ENCODE data around the gene TICRR.

Gene TICRR

DNA sequence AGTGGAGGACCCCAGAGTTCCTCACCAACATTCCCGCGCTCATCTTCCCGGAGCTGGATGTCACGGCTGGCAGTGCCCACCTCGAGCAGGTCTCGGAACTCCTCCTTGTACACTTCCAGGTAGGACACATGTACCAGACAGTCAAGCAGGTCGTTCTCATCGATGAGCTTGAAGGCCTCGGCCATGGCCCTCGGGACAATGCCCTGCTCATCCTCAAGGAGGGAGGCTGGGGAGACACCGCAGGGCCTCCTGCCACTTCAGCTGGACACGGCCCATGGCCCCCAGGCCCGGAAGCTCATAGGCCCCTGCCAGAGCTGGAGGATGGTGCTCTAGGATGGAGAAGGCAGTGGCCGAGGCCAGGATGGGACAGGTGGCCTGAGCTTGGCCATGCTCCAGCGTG, 74.4 kb downstream of the TICRR start:
- no peak overlapping the region for H3K4me3 ChIP-seq (ENCODE audit: low read depth, low read length)
- in situ Hi-C loops (cut with HindIII; ENCODE audit: low sequenced_read_pairs) = no loop called here
- no peak for DNase-seq (ENCODE audit: low read depth)
- TF ChIP-seq, protein P1, sequence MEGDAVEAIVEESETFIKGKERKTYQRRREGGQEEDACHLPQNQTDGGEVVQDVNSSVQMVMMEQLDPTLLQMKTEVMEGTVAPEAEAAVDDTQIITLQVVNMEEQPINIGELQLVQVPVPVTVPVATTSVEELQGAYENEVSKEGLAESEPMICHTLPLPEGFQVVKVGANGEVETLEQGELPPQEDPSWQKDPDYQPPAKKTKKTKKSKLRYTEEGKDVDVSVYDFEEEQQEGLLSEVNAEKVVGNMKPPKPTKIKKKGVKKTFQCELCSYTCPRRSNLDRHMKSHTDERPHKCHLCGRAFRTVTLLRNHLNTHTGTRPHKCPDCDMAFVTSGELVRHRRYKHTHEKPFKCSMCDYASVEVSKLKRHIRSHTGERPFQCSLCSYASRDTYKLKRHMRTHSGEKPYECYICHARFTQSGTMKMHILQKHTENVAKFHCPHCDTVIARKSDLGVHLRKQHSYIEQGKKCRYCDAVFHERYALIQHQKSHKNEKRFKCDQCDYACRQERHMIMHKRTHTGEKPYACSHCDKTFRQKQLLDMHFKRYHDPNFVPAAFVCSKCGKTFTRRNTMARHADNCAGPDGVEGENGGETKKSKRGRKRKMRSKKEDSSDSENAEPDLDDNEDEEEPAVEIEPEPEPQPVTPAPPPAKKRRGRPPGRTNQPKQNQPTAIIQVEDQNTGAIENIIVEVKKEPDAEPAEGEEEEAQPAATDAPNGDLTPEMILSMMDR (IDR thresholded peaks at IDR 0.05; ENCODE audit: low read depth, low read length, missing control alignments) = no peak

DNA sequence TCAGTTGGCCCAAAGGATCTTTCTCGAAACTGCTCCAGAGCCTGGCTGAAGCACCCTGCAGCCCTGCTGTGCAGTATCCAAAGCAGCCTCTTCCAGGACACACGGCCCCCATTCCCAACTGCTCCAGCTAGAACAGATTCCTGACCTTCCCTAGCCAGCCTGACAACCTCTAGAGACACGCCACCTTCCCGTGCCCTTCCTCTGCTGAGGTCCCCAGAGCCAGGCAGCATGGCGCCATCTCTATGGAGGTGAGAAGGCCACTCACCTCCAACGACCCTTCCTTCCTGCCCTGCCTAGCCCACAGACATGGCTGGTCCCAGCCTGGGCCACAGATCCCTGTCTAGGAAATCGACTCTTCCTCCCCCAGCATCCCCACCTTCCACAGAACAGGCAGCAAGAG, 76.9 kb downstream of the TICRR start:
- no peak for DNase-seq (ENCODE audit: low read depth)
- TF ChIP-seq, protein P1 (IDR thresholded peaks at IDR 0.05; ENCODE audit: low read depth, low read length, missing control alignments) = no peak
- no peak overlapping the region for H3K4me3 ChIP-seq (ENCODE audit: low read depth, low read length)
- in situ Hi-C loops (cut with HindIII; ENCODE audit: low sequenced_read_pairs) = no loop called here

DNA sequence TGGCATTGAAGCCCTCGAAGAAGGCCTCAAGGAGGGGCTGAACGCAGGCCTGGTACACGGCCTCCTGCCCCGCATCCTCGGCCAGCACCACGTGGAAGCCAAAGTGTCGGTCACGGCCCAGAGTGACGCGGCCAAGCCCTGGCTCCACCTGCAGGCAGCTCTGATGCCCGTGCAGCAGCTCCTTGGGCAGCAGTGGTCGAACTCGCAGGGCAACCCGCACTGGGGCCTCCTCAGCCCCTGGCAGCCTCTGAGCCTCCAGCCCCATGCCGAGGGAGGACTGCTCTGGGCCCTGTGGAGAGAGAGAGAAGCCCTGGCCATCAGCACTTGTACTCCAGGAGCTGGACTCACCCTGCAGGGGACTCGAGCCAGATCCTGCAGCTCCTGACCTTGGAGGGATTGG, 77.4 kb downstream of the TICRR start:
- H3K4me3 ChIP-seq (ENCODE audit: low read depth, low read length) = no peak overlapping the region
- no peak for DNase-seq (ENCODE audit: low read depth)
- in situ Hi-C loops (cut with HindIII; ENCODE audit: low sequenced_read_pairs) = no loop called here
- TF ChIP-seq, protein P1 (IDR thresholded peaks at IDR 0.05; ENCODE audit: low read depth, low read length, missing control alignments) = no peak

DNA sequence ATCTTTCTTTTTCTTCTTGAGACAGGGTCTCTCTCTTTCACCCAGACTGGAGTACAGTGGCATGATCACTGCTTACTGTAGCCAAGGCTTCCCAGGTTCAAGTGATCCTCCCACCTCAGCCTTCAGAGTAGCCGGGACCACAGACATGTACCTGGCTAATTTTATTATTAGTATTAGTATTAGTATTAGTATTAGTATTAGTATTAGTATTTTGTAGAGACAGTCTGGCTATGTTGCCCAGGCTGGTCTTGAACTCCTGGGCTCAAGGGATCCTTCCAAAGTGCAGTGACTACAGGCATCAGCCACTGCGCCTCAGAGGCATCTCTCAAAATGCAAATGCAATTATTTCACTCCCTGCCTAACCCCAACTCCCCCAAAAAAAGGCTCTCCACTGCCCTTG, 78.3 kb downstream of the TICRR start:
- DNase-seq (ENCODE audit: low read depth) = no peak
- H3K4me3 ChIP-seq (ENCODE audit: low read depth, low read length) = no peak overlapping the region
- in situ Hi-C loops (cut with HindIII; ENCODE audit: low sequenced_read_pairs) = no loop called here
- TF ChIP-seq, protein P1 (IDR thresholded peaks at IDR 0.05; ENCODE audit: low read depth, low read length, missing control alignments) = no peak

DNA sequence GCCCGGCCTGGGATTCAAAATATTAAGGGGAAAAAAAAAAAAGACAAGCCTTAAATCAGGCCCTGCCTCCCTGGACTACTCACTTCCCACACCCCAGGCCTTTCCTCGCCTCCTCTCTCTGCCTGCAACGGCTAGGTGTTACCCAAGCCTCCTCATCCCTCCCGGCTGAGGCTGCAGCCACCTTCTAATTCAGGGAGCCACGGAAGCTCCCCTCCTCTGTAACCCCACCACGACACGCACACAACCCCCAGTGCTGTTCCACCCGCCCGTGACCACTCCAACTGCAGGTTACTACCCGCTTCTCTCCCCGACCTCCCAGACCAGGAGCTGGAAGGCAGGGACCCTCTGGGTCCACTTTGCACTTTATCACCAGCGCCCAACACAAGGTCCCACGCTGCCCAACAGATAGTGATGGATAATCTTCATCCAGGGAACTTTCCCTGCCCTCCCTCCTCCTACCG, 79.1 kb downstream of the TICRR start:
- TF ChIP-seq, protein P1 (IDR thresholded peaks at IDR 0.05; ENCODE audit: low read depth, low read length, missing control alignments) = no peak
- peak overlapping the region; percentile 76 for H3K4me3 ChIP-seq (ENCODE audit: low read depth, low read length)
- DNase-seq (ENCODE audit: low read depth) = no peak
- in situ Hi-C loops (cut with HindIII; ENCODE audit: low sequenced_read_pairs) = no loop called here

DNA sequence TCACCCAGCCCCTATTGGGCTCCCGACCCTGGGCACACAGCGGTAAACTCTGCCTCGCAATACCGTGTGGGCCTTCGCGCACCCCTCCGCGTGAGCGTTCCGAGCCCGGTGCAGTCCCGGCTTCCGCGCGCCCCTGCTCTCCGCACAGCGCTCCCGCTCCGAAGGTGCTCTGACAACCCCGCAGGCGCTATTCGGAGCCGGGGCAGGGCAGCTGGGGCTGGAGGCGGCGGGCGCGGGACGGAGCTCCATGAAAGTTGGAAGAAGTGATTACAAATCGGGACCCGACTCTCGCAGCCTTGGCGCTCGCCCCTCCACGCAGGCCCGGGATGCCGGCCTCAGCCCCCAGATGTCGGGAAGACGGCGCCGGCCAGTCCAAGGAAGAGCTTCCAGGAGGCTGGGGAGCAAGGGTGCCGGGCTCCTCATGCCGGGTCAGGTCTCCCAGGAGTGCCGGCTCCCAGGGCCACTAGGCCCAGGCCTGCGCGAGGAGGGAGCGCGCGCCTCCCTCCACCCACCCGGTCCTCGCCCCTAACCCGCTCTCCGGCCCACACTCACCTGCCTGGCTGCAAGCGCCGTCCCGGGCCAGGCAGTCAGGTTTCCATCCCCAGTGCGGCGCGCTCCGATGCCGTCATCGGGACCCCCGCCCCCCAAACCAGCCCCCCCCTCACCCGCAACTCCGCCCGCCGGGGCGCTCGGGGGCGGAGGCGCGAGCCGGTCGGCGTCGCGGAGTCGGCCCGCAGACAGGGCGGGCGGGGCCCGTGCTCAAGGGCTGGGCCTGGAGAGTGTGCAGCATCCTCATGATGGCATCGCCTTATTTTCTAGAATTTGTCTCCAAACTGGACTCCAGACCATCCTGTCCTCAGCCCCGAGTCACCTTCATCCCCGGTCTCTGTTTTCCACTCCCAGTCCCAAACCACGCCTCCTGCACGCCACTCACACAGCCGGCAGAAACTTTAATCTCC, 79.9 kb downstream of the TICRR start, which contains the start of gene KIF7:
Gene KIF7 (minus strand): TSS at position 621 of the 959 bp plus-strand sequence. CDS start 2,537 bp downstream, outside the sequence.
- TF ChIP-seq, protein P1 (IDR thresholded peaks at IDR 0.05; ENCODE audit: low read depth, low read length, missing control alignments) = no peak
- peak within 1 kb of the TSS; percentile 76 for H3K4me3 ChIP-seq (ENCODE audit: low read depth, low read length)
- in situ Hi-C loops (cut with HindIII; ENCODE audit: low sequenced_read_pairs) = no loop called here
- peak; percentile 13 for DNase-seq (ENCODE audit: low read depth)
